GM19240 (cell line): ENCODE data around the gene STPG4.
"Not testable (repeated sequence)": the region's sequence is repeated elsewhere in the genome, so short reads cannot be mapped to it uniquely, and the experiment has no call there.

Source experiments
- DNase-seq: peaks from one replicate; pipeline ENCODE4 v3.0.0; 2011; ENCODE audit warnings: low spot score; ENCODE audit not compliant: insufficient read length

STPG4 gene

GRCh38 chr2:47173986-47174732, 19.1 kb upstream of the STPG4 start:
- DNase-seq: no peak

DNA sequence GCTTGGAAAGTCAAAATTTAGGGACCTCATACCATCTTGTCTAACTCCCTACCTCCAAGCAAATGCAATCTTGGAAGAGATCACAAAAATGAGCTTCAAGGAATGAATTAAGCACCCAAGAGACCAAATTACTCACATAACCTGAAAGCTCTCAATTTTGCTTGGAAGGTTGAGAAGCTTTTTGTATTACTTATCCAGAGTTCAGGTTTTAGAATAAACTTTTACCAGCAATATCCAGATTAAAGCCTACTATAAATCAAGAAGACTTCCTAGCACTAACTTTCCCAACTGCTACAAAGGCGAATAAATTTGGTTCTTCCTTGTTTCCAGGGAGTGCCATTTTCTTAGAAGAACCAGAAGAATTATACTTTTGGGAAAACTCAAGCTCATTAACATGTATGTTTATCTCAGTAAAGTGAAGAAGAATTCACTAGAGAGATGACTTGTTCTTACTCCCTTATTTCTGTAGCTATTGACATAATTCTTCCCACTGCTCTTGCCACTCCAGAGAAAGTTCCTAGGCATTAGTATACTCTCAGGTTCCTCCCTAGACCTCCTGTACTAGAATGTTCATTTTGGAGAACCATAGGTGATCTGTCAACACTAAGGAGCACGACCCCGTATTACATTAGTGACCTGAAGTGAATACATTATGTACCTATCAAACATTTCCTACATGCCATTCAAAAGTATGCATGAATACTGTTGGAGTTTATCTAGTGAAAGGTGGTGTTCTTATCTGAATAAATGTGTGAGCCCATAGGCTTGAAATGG, 18.0 kb upstream of the STPG4 start:
- no peak for DNase-seq

GRCh38 chr2:47172156-47172921, 17.2 kb upstream of the STPG4 start:
- DNase-seq: no peak

DNA sequence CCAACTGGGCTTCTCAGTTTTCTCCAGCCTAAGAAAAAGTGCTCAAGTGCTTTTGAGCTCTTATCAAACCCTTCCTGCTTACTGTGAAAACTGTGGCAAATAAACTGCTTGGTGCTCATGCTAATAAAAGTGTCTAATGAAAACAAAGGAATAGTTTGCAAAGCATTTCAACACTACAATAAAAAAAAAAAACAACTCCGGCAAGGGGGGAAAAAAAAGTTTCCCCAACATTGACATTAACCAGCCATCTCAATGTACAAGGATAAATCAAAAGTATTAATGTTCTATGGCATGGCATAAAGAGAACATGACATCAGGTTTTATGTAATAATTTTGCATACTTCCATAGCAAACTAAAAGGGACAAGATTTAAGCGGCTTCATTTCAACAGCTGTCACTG, 14.7 kb upstream of the STPG4 start:
- no peak for DNase-seq

- not testable (repeated sequence) for DNase-seq
Measured at GRCh38 chr2:47168895-47169294, 13.8 kb upstream of the STPG4 start.

- no peak for DNase-seq
Measured at GRCh38 chr2:47167149-47167548, 12.0 kb upstream of the STPG4 start.

- DNase-seq: no peak
Measured at GRCh38 chr2:47165001-47165555, 10.0 kb upstream of the STPG4 start.

- DNase-seq: no peak
Measured at GRCh38 chr2:47162780-47163179, 7.7 kb upstream of the STPG4 start.

- DNase-seq: no peak
Measured at GRCh38 chr2:47161475-47161874, 6.4 kb upstream of the STPG4 start.

GRCh38 chr2:47160660-47161059, 5.6 kb upstream of the STPG4 start:
- no peak for DNase-seq

GRCh38 chr2:47160211-47160610, 5.1 kb upstream of the STPG4 start:
- no peak for DNase-seq

DNA sequence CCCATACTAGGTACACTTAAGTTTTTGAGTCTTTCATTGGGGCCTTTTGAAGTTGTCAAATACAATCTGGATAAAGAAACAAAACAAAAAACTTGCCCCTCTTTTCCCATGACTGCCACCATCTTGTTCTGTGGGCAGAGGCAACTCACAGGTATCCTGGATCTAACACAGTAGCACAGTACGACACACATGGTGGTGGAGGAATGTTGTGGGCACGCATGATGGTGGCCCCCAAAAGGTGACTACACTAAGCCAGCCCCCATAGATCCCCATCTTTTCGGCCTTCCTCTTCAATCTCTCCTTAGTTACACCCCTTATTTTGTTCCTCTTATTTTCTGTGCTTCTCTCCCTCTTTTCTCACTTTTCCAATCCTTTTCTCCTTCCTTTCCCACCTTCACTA, 4.5 kb upstream of the STPG4 start:
- no peak for DNase-seq

DNA sequence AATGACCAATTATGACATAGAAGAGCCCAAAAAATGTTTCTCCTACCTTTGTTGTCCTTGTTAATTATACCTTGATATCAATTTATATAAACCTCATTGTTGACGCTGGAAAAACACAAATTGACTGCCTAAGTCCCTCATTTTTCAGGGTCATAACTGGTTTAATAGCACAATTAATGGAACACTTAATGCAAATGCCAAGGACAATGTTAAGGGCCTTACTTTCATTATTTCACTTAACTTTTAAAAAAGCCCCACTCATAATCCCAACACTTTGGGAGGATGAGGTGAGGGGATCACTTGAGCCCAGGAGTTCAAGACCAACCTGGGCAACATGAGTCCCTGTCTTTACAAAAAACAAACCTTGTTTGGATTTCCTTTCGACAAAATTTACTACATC, 3.5 kb upstream of the STPG4 start:
- no peak for DNase-seq

DNA sequence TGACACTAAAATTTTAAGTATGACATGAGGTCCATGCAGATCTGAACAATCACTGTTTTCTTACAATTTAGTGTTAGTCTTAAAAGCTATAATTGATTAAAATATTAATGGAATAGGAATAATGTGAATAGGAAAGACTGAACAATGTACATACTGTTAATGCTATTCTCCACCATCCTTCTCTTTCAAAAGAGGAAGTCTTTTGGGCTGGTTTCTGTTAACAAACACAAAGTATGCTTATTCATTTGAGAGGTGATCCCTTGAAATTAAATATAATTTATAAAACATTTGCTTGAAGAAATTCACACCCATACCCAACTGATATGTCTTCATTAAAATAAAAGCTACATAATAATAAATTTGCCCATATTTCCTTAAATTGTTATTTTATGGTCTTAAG, 2.3 kb downstream of the STPG4 start:
- DNase-seq: no peak

GRCh38 chr2:47150175-47150574, 4.9 kb downstream of the STPG4 start:
- no peak for DNase-seq

DNA sequence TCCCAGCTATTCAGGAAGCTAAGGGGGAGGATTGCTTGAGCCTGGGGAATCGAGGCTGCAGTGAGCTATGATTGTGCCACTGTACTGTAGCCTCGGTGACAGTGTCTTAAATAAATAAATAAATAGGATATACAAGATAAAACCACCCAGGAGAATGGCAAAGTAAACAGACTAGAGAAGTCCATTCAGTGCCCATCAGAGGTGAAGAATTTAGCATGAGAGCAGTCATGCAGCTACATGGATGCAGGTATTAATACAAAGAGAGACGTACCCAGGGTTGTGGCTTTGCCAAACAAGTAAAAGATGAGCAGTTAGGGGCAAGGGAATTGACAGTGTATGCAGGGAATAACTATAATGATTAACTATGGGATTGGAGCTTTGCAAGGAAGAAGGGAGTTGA, 8.1 kb downstream of the STPG4 start:
- DNase-seq: no peak

DNA sequence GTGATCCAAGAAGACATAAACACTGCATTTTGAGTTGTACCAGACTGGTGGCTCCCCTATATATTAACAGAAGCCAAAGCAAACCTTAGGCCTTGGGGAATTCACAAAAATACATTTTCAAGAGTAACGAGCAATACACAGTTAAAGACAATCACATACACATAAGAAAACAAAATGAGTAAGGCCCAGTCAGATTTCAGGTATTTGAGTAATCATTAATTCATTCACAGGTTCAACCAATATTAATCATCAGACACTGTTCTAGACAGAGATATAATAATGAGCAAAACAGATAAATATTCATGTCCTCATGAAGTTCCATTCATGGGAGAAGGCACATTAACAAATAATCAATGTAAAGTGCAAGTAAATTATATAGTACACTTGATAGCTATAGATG, 9.6 kb downstream of the STPG4 start:
- no peak for DNase-seq

DNA sequence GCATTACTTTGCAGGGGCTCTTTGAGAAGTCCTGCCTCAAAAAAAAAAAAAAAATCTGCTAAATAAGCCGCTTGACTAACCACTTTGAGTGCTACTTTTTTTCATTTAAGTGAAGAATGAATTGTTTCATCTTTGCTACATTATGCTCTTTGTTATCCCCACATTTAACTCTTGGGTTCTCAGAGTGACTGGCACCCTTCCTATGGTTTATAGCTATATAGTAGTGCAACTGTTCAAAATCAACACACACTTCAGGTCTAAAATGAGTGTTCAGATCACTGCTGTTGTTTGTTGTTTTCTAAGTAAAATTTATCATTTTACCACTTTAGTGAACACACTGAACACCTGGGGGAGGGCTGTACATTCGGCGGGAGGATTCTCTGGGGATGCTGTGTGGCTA, 13.6 kb downstream of the STPG4 start:
- no peak for DNase-seq

DNA sequence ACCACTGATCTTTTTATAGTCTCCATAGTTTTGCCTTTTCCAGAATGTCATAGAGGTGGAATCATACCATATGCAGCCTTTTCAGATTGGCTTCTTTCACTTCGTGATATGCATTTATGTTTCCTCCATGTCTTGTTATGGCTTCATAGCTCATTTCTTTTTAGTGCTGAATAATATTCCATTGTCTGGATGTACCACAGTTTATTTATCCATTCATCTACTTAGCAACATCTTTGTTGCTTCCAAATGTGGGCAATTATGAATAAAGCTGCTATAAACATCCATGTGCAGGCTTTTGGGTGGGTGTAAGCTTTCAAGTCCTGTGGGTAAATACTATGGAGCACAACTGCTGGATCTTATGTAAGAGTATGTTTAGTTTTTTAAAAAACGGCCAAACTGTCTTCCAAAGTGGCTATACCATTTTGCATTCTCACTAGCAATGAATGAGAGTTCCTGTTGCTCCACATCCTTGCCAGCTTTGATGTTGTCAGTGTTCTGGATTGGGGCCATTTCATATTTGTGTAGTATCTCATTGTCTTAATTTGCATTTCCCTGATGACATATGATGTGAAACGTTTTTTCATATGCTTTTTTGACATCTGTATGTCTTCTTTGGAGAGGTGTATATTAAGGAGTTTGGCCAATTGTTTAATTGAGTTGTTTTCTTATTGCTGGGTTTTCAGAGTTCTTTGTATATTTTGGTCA, 20.6 kb downstream of the STPG4 start:
- DNase-seq: no peak

- no peak for DNase-seq
Measured at GRCh38 chr2:47133046-47133445, 22.1 kb downstream of the STPG4 start.

DNA sequence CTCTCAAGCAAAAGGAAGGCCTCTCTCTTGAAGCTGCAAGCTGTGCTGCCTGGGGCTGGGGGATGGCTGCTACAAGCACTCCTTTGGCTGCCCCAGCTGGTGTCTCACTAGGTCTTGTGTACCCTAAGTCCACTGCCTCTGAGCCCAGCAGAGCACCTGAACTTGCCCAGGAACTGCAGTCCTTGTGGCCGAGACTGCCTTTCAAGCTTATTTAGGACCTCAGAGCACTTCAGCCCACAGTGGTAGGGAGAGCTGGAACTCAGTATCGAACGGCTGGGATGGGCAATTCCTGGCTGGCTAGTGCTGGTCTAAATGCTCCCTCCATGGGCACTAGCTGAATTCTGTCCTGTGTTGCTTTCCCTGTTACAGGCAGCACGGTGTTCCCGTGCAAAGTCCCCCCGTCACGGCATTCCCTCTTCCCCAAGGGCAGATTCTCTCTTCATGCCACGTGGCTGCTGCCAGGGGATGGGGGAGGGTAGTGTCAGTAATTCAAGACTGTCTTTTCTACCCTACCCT, 25.9 kb downstream of the STPG4 start:
- no peak for DNase-seq
